MM.1S (cell line): ENCODE data around the gene NAT16.

Experiments
- DNase-seq: peaks from one replicate; pipeline ENCODE4 v3.0.0-alpha.2; 2015
- H2AFZ ChIP-seq: fragments of 300-600 bp; sonication (generic); 2 replicates; pipeline ENCODE4 v1.6.0; 2016; ENCODE audit warnings: antibody characterized with exemption, low read length
- H3F3A ChIP-seq: fragments of 300-600 bp; sonication (generic); 2 replicates; pipeline ENCODE4 v1.6.1; 2016; ENCODE audit warnings: mild to moderate bottlenecking, antibody characterized with exemption, low read length, moderate library complexity, mixed read lengths; ENCODE audit not compliant: insufficient read depth
- H3K27ac ChIP-seq: fragments of 300-600 bp; sonication (generic); 2 replicates; pipeline ENCODE4 v1.5.1; 2016; ENCODE audit warnings: mild to moderate bottlenecking, low read length
- H3K27me3 ChIP-seq: fragments of 300-600 bp; sonication (generic); replicated peaks from 2 replicates; pipeline ENCODE4 v1.6.0; 2016; ENCODE audit warnings: low read length; ENCODE audit not compliant: insufficient read depth
- H3K36me3 ChIP-seq: fragments of 300-600 bp; sonication (generic); replicated peaks from 2 replicates; pipeline ENCODE4 v1.6.1; 2016; ENCODE audit warnings: mild to moderate bottlenecking, low read length, mixed read lengths; ENCODE audit not compliant: insufficient read depth
- H3K4me1 ChIP-seq: fragments of 300-600 bp; sonication (generic); 2 replicates; pipeline ENCODE4 v1.6.1; 2016; ENCODE audit warnings: low read length, mixed read lengths
- H3K4me2 ChIP-seq: fragments of 300-600 bp; sonication (generic); 2 replicates; pipeline ENCODE4 v1.6.0; 2016; ENCODE audit warnings: low read depth, low read length
- H3K4me3 ChIP-seq: fragments of 300-600 bp; sonication (generic); 2 replicates; pipeline ENCODE4 v1.5.1; 2016; ENCODE audit warnings: low read length, mixed read lengths
- H3K79me2 ChIP-seq: fragments of 300-600 bp; sonication (generic); 2 replicates; pipeline ENCODE4 v1.6.1; 2016; ENCODE audit warnings: mixed run types, low read length, mixed read lengths
- H3K9ac ChIP-seq: fragments of 300-600 bp; sonication (generic); 2 replicates; pipeline ENCODE4 v1.6.1; 2016; ENCODE audit warnings: low read length, mixed read lengths
- H3K9me2 ChIP-seq: fragments of 300-600 bp; sonication (generic); replicated peaks from 2 replicates; pipeline ENCODE4 v1.6.1; 2016; ENCODE audit warnings: mild to moderate bottlenecking, low read length, mixed read lengths; ENCODE audit not compliant: insufficient read depth
- H3K9me3 ChIP-seq: fragments of 300-600 bp; sonication (generic); replicated peaks from 2 replicates; pipeline ENCODE4 v1.6.1; 2016; ENCODE audit warnings: mild to moderate bottlenecking, low read length, mixed read lengths; ENCODE audit not compliant: insufficient read depth
- H4K20me1 ChIP-seq: fragments of 300-600 bp; sonication (generic); 2 replicates; pipeline ENCODE4 v1.6.1; 2016; ENCODE audit warnings: mild to moderate bottlenecking, low read length, moderate library complexity, mixed read lengths; ENCODE audit not compliant: insufficient read depth
- EZH2 ChIP-seq: fragments of 300-600 bp; sonication (generic); optimal IDR thresholded peaks from 2 replicates; pipeline ENCODE3; 2017; ENCODE audit warnings: low read depth, mild to moderate bottlenecking, antibody characterized with exemption, low read length, mixed read lengths
- EZH2phosphoT487 ChIP-seq: fragments of 300-600 bp; sonication (generic); IDR thresholded peaks from 2 replicates; pipeline ENCODE4 v1.6.1; 2018; ENCODE audit warnings: antibody characterized with exemption, low read length
- TF ChIP-seq, protein P1 (sequence below): fragments of 300-600 bp; sonication (generic); IDR thresholded peaks from 2 replicates; pipeline ENCODE4 v1.5.1; 2016; ENCODE audit warnings: antibody characterized with exemption, low read length, mixed read lengths

Gene NAT16

DNA sequence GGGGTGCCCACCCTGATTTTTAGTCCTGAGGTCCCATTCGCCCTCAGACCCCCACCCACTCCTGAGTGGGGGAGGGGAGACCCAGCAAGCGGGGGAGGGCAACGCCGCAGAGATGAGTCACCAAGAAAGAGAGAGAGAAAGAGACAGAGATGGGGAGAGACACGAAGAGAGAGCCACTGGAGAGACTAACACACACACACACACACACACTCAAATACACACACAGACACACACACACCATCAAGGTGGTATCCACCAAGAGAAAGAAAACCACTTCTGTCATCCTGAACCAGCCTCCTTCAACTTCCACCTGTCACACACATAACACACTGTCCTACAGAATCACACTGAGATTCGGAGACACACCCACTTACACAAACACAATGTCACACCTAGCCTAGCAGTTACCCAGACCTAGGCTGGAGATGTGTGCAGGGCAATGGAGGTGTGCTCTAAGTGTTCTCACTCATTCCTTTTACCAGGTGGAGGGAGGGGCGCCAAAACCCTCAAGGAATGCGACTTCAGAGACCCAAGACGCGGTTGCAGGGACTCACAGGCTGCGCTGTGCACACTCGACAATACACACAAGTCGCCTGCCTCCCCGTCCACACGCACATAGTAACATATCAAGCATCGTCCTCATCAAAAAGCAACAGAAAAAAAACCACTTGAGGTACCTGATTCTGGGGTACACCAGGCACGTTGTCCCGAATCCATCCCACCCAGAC, 10.8 kb downstream of the NAT16 start:
- Histone ChIP-seq H4K20me1 (no peaks in the 10 kb centered on the region), H3K4me3 (no peak overlapping the region; the same call in 1 of the 2 replicates), H3K4me1 (peaks cover 7% of the 10 kb centered on the region; the same call in 1 of the 2 replicates), H3K27me3 (peaks cover 89% of the 10 kb centered on the region), H3F3A (no peaks in the 10 kb centered on the region), H3K4me2 (peak overlapping the region; percentile 51; the same call in 1 of the 2 replicates), H3K79me2 (no peaks in the 10 kb centered on the region), H3K27ac (no peak overlapping the region), H3K36me3 (no peaks in the 10 kb centered on the region), H2AFZ (no peak overlapping the region), H3K9ac (no peak overlapping the region), H3K9me3 (no peaks in the 10 kb centered on the region), H3K9me2 (no peaks in the 10 kb centered on the region)
- TF ChIP-seq EZH2phosphoT487 (no peak), EZH2 (no peak)
- no peak for DNase-seq

DNA sequence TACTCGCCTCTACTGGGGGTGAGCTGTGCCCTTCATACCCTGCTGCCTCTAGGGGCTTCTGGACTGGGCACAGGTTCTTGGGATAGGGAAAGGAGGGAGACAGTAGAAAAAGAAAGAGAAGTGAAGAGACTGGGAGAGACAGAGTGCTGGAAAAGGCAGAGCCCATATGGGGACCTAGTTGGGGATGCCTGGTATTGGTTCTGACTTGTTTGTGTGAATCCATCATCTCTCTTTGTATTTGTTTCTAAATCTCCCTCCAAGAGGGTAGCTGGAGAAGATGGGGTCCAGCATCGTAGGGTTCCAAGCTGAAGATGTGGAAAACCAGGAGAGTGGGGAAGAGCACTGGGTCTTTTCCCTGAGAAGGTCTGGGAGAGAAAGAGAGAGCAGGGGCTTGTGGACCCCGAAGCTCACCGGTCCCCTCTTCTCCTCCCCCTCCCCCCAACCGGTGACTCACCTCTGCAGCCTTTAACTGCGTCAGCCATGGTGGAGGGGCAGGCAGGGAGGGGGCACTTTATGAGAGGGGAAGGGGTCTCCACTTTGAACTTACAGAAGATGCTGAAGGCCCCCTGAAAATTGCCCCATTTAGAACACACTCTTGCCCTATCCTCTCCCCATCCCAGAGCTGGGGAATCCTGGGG, 11.6 kb downstream of the NAT16 start:
- Histone ChIP-seq H3K9ac (no peak overlapping the region), H3K9me3 (no peaks in the 10 kb centered on the region), H3K4me3 (no peak overlapping the region), H3F3A (no peaks in the 10 kb centered on the region), H2AFZ (no peak overlapping the region), H3K36me3 (no peaks in the 10 kb centered on the region), H3K27ac (no peak overlapping the region), H4K20me1 (no peaks in the 10 kb centered on the region), H3K79me2 (no peaks in the 10 kb centered on the region), H3K4me2 (no peak overlapping the region), H3K27me3 (peaks cover 88% of the 10 kb centered on the region), H3K9me2 (no peaks in the 10 kb centered on the region), H3K4me1 (peaks cover 7% of the 10 kb centered on the region; the same call in 1 of the 2 replicates)
- no peak for DNase-seq
- TF ChIP-seq, protein P1, sequence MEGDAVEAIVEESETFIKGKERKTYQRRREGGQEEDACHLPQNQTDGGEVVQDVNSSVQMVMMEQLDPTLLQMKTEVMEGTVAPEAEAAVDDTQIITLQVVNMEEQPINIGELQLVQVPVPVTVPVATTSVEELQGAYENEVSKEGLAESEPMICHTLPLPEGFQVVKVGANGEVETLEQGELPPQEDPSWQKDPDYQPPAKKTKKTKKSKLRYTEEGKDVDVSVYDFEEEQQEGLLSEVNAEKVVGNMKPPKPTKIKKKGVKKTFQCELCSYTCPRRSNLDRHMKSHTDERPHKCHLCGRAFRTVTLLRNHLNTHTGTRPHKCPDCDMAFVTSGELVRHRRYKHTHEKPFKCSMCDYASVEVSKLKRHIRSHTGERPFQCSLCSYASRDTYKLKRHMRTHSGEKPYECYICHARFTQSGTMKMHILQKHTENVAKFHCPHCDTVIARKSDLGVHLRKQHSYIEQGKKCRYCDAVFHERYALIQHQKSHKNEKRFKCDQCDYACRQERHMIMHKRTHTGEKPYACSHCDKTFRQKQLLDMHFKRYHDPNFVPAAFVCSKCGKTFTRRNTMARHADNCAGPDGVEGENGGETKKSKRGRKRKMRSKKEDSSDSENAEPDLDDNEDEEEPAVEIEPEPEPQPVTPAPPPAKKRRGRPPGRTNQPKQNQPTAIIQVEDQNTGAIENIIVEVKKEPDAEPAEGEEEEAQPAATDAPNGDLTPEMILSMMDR, result no peak
- no peak for TF ChIP-seq EZH2phosphoT487
- TF ChIP-seq EZH2, result no peak

DNA sequence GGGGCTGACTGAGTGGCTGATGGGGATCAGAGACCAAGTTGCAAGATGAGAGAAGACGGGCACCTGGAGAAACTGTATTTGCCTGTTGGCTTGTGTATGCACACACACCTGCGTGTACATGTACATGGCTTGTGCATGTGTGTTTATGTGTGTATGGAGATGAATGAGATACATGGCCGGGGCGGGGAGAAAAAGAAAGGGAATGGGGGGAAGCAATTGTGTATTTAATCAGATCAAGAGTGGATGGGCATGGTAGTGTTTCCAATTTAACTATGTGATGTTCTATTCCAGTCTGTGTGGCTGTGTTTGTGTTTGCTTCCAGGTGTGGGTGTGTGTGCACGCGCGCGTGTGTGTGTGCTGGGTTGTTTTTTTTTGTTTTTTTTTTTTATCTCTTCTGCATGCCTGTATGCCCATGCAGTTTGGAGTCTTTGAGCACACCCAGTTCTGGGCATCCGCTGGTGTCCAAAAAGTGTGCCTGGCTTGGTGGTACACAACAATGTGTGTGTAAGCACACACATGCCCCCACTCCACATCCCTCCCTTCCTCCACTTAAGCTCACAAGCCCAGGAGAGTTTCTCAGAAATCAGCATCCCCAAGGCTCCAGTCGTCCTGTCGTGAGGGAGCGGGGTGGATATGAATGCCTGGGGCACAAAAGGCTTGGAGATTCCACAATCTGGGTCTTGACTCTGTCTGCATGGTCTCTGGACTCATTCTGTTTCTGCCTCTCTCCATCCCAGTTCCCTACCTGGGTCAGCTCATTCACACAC, 12.3 kb downstream of the NAT16 start:
- H3K27ac ChIP-seq, result no peak overlapping the region
- peaks cover 7% of the 10 kb centered on the region; the same call in 1 of the 2 replicates for H3K4me1 ChIP-seq
- no peak for DNase-seq
- H2AFZ ChIP-seq, result no peak overlapping the region
- H4K20me1 ChIP-seq, result no peaks in the 10 kb centered on the region
- H3K36me3 ChIP-seq, result no peaks in the 10 kb centered on the region
- no peaks in the 10 kb centered on the region for H3K9me2 ChIP-seq
- no peak overlapping the region for H3K4me3 ChIP-seq
- H3K9me3 ChIP-seq, result no peaks in the 10 kb centered on the region
- H3K4me2 ChIP-seq, result no peak overlapping the region
- TF ChIP-seq EZH2, result no peak
- peaks cover 84% of the 10 kb centered on the region for H3K27me3 ChIP-seq
- H3K9ac ChIP-seq, result no peak overlapping the region
- H3F3A ChIP-seq, result no peaks in the 10 kb centered on the region
- no peaks in the 10 kb centered on the region for H3K79me2 ChIP-seq

DNA sequence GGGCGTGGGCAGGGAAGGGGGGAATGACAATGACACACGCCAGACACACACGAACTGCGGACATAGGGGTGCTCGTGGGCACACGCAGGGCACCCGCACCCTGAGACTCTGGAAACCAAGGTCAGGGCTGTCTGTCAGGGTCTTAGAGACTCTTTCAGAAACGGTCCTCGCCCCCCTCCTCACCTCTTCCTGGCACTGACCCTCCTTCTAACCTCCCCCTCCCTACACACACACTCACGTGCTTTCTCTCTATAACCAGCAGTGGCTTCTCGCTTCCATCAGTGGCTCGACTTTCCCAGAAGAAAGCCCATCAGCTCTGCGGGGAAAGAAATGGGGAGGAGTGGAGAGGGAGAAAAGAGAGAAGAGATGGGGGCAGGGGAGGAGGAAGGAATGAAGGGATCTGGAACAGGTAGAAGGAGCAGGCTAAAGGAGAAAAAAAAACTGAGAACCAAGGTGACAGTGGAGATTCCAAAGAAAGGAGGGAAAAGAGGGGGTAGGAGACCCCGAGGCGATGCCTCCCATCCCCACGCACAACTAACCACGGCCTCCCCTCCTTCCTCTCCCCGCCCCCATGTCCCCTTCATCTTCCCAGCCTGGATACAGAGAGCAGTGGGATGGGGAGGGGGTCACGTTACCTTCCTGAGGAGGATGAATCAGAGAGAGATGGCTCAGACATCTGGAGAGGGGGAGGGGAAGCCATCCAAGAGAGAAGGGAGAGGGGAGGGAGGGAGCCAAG, 13.0 kb downstream of the NAT16 start:
- no peak for DNase-seq

More for the DNA sequence above, 13.0 kb downstream of the NAT16 start:
- Histone ChIP-seq H3K4me2 (no peak overlapping the region), H4K20me1 (no peaks in the 10 kb centered on the region), H3F3A (no peaks in the 10 kb centered on the region), H3K9me2 (no peaks in the 10 kb centered on the region), H2AFZ (no peak overlapping the region), H3K9me3 (no peaks in the 10 kb centered on the region), H3K4me3 (no peak overlapping the region), H3K27me3 (peaks cover 82% of the 10 kb centered on the region), H3K9ac (no peak overlapping the region), H3K4me1 (peaks cover 5% of the 10 kb centered on the region; the same call in 1 of the 2 replicates), H3K79me2 (no peaks in the 10 kb centered on the region), H3K27ac (no peak overlapping the region), H3K36me3 (no peaks in the 10 kb centered on the region)
- TF ChIP-seq EZH2, result no peak
- TF ChIP-seq, protein P1, result no peak
- TF ChIP-seq EZH2phosphoT487, result no peak
